Activated gamma-delta T cell treated with Interleukin-2 at 50 U/mL for 16 hours (primary cell): ENCODE results near the gene TECTA.
"Not testable (repeated sequence)": the region's sequence is repeated elsewhere in the genome, so short reads cannot be mapped to it uniquely, and the experiment has no call there.

Experiments
- DNase-seq: peaks from one replicate; pipeline ENCODE4 v3.0.0-alpha.2; 2020

The TECTA gene

GRCh38 chr11:121129362-121130340, 28.6 kb downstream of the TECTA start:
- no peak for DNase-seq

- no peak for DNase-seq
These were observed 30.6 kb downstream of the TECTA start for GRCh38 chr11:121131656-121132055.

- no peak for DNase-seq
These were observed 31.4 kb downstream of the TECTA start for GRCh38 chr11:121132211-121132976.

DNA sequence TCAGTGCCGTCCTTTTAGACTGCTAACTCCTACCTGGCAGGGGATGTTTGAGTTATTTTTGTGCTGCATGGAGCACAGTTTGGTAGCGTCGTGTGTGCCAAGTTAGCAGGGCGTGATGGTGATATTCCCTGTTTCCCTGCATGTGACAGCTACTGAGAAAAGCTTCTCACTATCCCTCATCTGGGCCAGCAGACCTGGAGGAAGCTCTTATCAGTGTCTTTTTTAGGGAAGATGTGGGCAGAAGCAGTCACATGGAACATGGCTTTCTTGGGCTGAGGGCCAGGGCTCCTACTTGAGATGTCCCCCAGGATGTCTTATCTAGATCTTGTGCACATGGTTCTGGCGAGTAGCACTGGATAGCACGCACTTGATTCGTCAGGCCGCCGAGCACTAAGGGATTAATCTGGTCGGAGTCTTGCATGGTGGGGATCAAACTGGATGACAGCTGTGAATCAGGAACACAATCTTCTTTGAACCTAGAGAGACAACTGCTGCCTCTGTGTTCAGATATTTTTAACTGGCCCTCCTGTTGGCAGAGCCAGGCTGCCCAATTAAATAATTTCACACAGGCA, 33.8 kb downstream of the TECTA start:
- DNase-seq = no peak

GRCh38 chr11:121137005-121137404, 36.0 kb downstream of the TECTA start:
- DNase-seq = no peak

- no peak for DNase-seq
These were observed 37.2 kb downstream of the TECTA start for GRCh38 chr11:121138259-121138658.

- no peak for DNase-seq
These were observed 39.3 kb downstream of the TECTA start for GRCh38 chr11:121140369-121140768.

DNA sequence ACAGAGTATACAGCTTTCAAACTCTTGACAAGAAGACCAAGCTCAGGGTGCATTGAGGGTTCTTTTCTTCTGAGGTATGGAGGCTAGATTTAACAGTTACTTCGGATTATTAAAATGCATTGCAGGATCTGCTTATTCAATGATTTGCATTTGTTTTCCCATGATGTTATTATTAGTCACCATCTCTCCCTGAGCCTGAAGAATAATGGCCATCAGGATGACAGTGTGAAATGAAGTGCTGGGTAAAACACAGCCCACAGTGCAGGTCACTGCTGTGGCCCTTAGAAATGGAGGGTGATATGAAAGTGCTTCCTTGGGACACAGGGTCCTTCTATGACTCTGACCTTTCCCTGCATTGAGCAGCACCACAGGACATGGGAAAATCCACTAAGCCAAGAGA, 40.0 kb downstream of the TECTA start:
- DNase-seq = no peak

DNA sequence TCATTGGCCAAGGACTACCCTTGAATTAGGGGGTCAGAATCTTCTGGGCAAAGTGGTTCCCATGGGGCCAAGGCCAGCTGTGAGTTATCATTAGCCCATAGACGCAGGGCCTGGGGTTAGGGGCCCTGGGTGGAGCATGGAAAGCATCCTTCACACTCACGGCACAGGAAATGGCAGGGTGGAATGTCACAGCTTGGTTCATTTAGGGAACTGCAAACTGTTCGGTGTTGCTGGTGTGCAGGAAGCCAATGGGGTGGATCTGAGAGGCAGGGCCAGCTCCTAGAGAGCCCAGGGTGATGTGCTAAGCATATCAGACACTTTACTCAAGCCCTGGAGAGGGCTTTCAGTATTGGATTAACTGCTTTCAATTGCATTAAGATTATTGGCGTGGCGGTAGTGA, 42.9 kb downstream of the TECTA start:
- DNase-seq = no peak

- no peak for DNase-seq
These were observed 43.7 kb downstream of the TECTA start for GRCh38 chr11:121144723-121145122.

DNA sequence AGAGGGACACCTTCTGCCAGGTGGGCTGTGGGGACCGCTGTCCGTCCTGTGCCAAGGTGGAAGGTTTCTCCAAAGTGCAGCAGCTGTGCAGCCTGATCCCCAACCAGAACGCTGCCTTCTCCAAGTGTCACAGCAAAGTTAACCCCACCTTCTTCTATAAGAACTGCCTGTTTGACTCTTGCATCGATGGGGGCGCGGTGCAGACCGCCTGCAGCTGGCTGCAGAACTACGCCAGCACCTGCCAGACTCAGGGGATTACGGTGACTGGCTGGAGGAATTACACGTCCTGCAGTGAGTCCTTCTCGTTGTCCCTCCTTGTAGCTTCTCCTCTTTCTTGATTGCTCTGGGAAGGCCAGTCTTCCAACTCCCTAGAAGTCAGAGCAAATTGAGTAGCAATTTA, 44.8 kb downstream of the TECTA start:
- DNase-seq = no peak

GRCh38 chr11:121149116-121149515, 48.1 kb downstream of the TECTA start:
- no peak for DNase-seq

DNA sequence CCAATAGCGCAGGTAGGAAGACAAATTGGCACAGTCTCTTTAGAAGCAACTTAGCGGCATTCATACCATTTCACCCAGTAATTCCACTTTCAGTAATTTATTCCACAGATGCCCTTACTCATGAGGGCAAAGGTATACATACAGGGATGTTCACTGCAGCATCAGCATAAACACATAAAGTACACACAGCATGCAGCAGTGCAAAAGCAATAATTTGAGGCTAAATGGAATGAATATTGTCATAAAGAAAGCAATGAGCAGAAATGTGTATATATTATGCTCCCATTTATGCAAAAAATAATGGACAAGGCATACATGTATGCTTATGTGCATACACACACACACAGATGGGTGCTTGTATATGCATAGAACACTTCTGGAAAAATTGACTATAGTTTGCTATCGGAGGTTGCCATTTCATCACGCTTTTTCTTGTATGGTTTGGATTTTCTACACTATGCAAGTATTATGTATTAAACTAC, 50.2 kb downstream of the TECTA start:
- no peak for DNase-seq

DNA sequence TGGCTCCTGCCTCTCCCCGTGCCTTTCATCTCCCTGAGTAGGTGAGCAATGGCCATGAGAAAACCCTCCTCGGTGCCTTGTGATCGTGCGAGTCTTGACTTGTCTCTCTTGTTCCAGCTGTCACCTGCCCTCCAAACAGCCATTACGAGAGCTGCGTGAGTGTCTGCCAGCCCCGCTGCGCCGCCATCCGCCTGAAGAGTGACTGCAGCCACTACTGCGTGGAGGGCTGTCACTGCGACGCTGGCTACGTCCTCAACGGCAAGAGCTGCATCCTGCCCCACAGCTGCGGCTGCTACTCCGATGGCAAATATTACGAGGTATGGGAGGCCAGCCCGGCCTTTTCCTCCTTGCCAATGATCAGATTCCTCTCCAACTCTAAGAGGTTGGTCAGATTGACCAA, 51.7 kb downstream of the TECTA start:
- no peak for DNase-seq

- DNase-seq = no peak
These were observed 52.4 kb downstream of the TECTA start for GRCh38 chr11:121153472-121153871.

GRCh38 chr11:121154486-121155314, 53.7 kb downstream of the TECTA start:
- DNase-seq = no peak

DNA sequence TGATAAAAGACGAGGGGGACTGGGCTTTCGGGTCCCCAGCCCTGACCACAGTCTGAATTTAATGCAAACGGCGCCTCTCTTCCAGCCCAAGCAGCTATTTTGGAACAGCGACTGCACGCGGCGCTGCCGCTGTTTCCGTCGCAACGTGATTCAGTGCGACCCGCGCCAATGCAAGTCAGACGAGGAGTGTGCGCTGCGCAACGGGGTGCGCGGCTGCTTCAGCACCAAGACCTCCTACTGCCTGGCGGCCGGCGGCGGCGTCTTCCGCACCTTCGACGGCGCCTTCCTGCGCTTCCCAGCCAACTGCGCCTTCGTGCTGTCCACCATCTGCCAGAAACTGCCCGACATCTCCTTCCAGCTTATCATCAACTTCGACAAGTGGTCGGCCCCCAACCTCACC, 56.7 kb downstream of the TECTA start:
- no peak for DNase-seq

DNA sequence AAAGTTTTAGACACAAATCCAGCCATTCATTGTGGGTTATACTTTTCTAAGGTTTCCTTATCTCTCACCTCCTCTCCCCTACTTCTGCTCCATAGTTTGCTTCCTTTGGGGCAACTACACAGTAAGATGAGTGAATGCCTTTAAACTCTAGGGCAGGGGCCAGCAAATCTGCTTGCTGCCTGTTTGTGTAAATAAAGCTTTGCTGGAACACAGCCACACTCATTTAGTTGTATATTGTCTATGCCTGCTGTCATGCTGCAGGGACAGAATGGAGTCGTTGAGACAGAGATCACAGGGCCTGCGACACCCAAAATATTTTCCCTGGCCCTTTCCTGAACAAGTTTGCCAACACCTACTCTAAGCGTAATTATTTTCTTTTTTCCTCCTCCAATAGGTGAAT, 58.7 kb downstream of the TECTA start:
- no peak for DNase-seq

- no peak for DNase-seq
These were observed 60.4 kb downstream of the TECTA start for GRCh38 chr11:121161349-121161917.

GRCh38 chr11:121163658-121164308, 62.7 kb downstream of the TECTA start:
- no peak for DNase-seq

DNA sequence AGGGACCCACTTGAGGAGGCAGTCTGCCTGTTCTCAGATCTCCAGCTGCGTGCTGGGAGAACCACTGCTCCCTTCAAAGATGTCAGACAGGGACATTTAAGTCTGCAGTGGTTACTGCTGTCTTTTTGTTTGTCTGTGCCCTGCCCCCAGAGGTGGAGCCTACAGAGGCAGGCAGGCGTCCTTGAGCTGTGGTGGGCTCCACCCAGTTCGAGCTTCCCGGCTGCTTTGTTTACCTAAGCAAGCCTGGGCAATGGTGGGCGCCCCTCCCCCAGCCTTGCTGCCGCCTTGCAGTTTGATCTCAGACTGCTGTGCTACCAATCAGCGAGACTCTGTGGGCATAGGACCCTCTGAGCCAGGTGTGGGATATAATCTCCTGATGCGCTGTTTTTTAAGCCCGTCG, 76.6 kb downstream of the TECTA start:
- not testable (repeated sequence) for DNase-seq

- DNase-seq = no peak
These were observed 78.3 kb downstream of the TECTA start for GRCh38 chr11:121179306-121179705.
